ENCODE data around the gene RERE.

Gene RERE

DNA sequence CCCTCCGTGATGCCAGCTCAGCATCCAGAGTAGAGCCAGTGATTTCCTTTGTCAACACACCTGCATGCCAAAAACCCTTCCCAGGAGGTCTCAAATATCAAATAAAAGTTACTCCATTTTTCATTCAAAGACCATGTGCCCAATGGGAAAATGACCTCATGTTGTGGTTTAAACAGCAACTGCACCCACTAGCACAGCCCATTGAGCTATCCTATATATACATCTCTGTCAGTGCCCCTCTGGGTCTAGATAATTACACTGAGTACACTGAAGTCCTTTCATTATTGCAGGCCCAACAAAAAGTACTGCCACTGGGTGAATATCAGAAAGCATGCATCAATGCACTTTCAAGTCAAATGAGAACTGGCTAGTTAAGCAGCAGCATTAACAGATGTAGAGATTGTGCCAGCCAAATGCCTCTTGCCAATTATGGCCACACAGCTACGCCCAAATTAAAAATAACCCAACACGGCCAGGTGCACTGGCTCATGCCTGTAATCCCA lies 381.8 kb downstream of the RERE start:
- peak; percentile 96 for DNase-seq

GRCh38 chr1:8434101-8434500 lies 383.3 kb downstream of the RERE start:
- no peak for DNase-seq

DNA sequence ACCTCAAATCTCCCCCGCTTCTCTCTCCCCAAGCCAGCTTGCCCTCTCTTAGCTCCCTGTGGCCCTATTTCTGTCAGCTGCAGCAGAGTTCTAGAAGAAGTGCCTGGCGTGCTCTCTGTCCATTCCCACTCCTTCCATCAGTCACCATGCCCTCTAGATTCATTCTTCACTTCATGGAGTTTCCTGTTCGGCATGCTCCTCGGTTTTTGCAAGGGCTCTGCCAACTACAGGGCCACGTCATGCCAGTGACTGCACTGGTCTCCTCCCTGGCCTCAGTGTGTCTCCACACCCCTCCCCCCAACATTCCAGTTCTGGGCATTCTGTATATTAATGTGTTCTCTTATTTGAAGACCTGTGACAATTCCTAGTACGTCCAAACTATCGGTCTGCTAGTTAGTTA lies 385.7 kb downstream of the RERE start:
- DNase-seq, result no peak

- no peak for DNase-seq
Observed at GRCh38 chr1:8431019-8431418, 386.4 kb downstream of the RERE start.

GRCh38 chr1:8430476-8430875 lies 387.0 kb downstream of the RERE start:
- no peak for DNase-seq

DNA sequence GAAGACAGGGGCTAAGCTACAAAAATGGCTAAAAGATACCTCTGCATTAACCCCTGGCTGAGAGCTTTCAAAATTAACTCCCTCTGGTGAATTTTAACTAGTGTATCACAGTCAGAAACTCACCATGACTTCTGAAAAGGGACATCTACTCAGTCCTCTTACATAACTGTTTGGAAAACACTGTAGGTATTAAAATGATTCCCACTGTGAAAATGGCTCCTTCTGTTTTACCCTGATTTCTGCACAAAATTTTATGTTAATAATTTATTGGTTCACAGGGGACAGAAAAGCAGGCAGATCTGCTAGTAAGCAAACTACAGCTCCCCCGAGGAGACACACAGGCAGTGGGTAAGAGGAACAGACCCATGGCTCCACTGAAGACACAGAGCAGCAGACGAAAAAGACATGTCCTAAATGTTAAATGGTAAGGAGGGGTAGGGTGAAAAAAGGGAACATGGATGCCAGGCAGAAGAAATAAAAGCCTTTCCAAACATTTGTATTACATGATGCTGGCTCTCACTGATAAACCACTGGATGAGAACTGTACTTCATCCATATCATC lies 387.8 kb downstream of the RERE start:
- no peak for DNase-seq

DNA sequence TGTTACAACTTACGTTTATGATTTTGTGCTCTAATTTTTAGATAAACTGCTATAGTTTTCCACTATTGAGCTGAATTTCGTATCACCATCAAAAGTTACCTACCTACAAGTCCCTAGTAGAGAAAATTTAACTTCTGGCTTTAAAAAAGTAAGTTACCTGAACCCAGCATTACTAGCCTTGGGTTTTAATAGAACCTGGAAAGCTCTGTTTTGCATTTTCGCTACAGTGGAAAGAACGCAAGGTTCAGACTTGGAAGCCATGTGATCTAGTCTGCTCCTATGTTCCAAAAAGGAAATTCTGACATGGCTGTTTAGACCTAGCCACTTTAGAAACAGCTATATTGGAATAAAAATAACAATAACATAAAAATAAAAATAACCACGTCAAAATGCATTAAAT lies 389.0 kb downstream of the RERE start:
- no peak for DNase-seq

DNA sequence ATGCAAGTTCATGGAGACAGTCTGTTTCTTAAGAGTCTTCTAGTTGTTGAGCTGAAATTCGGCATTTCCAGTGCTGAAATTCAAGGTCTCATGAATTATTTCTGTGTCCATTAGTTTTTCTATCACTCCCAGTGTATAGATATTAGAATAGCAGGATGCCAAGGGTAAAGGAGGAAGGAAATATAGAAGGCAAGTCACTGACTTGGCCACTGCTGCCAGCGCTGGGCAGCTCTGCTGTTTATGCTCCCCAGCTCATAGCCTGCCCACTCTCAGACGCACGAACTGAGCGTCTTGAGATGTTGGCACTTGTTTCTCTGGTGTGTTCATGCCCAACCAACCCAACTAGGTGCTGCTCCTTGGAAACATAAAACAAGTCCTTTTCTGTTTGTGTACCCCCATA lies 389.5 kb downstream of the RERE start:
- no peak for DNase-seq

GRCh38 chr1:8427493-8427892 lies 389.9 kb downstream of the RERE start:
- DNase-seq, result no peak

GRCh38 chr1:8426996-8427395 lies 390.4 kb downstream of the RERE start:
- no peak for DNase-seq

DNA sequence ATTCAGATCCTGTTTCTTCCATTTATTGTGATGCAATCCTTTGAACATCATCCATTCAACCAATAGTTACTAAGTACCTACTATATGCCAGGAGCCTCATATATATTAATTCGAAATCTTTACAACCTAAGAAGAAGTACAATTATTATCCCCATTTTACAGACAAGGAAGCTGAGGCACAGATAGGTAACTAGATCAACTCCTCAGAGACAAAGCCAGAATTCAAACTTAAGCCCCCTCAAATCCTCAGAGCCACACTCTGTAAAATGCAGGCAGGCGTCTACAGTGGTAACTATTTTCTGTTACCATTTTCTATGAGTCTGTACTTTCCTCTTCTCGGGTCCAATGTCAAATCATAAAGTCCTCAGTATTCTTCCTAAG lies 391.7 kb downstream of the RERE start:
- no peak for DNase-seq

- DNase-seq, result no peak
Observed at GRCh38 chr1:8425150-8425780, 392.2 kb downstream of the RERE start.

DNA sequence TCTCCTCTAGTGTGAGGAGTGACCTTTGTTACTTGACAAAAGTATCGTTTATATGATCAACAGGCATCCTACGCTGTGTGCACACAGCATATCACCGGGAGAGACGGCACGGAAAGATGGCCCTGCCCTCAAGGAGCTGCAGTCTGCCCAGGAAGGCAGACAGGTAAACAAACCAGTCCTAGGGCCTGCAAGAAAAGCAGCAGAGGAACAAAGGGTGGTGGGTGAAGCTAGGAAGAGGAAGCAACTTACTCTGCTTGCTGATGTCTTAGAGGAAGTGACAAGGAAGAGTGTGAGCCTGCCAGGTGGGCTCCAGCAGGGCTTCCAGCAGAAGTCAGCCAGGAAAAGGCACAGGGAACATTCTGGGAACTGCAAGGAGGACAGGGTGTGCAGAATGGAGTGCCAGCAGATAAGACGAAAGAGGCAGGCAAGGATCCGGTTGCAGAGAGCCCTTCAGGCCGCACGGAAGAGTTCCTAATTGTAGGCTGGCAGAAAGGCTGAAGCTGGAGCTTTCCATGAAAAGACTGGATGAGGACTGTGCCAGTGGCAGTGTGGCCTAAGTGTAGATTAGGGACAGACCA lies 392.8 kb downstream of the RERE start:
- DNase-seq, result peak; percentile 79

- peak; percentile 75 for DNase-seq
Observed at GRCh38 chr1:8423692-8424538, 393.5 kb downstream of the RERE start.

GRCh38 chr1:8423269-8423691 lies 394.2 kb downstream of the RERE start:
- peak; percentile 36 for DNase-seq

GRCh38 chr1:8422510-8423268 lies 394.8 kb downstream of the RERE start:
- DNase-seq, result no peak

- no peak for DNase-seq
Observed at GRCh38 chr1:8421721-8422120, 395.7 kb downstream of the RERE start.

DNA sequence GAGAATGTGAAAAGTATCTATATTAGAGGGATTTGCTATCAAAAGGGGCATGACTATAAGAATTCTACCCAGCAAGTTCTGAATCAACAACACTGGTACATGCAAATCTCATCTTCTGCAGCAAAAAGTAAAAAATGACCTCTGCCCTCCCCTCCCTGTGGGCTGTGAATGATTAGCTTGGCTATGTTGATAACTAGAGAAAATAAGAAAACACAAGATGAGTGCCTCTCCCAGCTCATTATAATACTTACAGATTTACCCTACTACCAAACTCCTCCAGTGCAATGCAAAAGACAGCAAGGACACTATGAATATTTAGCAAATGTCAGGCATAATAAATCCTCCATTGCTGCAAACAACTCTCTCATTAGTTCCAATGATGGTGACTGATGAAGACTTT lies 397.1 kb downstream of the RERE start:
- DNase-seq, result no peak

DNA sequence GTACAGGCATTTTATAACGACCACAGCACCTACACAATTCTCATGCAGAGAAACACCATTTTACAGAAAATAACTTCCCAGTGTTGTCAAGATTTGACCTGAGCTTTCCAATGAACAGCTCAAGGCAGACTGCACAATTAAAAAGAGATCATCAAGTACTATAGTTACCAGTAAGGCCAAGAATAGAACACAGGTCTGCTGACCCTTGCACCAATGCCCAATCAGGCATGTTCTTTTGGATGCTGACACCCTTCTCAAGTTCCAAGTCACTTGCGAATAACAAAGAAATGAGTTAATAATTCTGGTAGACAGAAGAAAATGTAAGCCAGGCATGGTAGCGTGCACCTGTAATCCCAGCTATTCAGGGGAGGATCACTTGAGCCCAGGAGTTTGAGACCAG lies 397.6 kb downstream of the RERE start:
- no peak for DNase-seq

- DNase-seq, result no peak
Observed at GRCh38 chr1:8419172-8419571, 398.3 kb downstream of the RERE start.

- DNase-seq, result no peak
Observed at GRCh38 chr1:8418301-8418700, 399.1 kb downstream of the RERE start.

DNA sequence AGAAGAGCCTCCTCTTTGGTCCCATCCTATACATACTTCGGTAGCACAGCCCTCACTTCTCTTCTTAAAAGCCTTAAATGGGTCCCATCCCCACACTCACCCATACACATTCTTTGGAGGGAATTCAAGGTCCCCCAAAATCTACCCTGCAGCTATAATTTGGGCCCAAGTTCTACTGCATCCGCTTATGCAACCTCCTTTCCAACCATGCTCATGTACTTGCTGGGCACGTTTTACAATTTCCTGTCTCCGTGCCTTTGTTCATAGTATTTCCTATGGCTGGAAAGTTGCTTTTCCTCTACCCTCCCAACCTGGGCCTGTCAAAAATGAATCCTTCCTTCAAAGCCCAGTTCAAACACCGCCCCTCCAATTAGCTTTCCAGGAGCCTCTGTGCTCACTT lies 399.8 kb downstream of the RERE start:
- DNase-seq, result no peak

GRCh38 chr1:8416881-8417280 lies 400.6 kb downstream of the RERE start:
- DNase-seq, result no peak

All from DMS79 treated with DMSO at 0.1 percent for 48 hours (cell line).